ENCODE measurements around the gene UCP3. TPM values are rescaled to one million over a fixed set of nuclear protein-coding genes. Genes with fewer than 3 reads are reported as not detected.

UCP3 gene
- total RNA-seq, 1 experiment from 2014 or later, result 0.10 TPM

- no peak for DNase-seq (ENCODE audit: low read depth)
Measured at GRCh38 chr11:73978576-73979086, 30.3 kb downstream of the UCP3 start.

DNA sequence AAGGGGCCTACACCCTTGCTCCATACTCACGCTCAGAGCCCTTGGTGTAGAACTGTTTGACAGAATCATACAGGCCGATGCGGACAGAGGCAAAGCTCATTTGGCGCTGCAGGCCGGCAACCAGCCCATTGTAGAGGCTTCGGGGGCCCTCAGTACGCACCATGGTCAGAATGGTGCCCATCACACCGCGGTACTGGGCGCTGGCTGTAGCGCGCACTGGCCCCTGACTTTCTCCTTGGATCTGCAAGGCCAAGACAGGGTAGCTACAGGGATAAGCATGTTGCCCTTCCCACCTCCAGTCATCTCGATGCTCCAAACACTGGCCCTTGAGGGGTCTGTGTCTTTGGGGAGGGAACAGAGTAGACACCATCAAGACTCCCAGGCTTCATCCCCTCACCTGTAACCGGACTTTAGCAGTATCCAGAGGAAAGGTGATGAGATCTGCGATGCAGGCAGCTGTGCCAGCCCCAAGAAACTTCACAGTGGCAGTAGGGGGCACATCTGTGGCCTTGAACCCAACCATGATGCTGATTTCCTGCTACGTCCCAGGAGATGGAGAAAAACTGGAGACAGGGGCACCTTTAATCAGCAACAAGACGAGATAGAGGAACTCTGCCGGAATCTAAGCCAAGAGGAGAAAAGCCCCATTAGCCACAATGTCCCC, 30.9 kb downstream of the UCP3 start:
- DNase-seq (ENCODE audit: low read depth), result no peak

DNA sequence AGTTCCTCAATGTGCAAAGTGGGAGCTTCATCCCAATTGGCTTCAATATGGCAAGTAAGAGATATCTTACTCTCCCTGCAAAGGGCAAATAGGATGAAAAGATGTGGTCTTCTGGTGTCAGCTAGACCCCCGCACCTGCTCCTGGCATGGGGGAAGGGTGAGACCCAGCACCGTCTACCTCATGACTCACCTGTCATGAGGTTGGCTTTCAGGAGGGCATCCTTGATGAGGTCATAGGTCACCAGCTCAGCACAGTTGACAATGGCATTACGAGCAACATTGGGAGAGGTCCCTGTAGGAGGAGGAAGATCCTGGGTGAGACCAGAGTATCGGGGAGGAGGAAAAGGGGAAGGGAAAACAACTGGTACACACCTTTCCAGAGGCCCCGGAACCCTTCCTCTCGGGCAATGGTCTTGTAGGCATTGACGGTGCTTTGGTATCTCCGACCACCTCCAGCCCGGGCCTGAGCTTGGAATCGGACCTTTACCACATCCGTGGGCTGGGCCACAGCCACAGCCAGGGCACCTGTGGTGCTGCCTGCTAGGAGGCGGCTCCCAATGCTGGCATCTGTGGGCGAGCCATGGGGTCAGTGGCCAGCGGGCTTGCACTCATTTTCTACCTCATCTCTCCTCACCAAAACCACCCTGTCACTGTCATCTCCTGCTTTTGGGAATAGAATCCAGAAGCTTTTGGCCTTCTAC, 32.3 kb downstream of the UCP3 start:
- no peak for DNase-seq (ENCODE audit: low read depth)

GRCh38 chr11:73975479-73975757, 33.5 kb downstream of the UCP3 start:
- no peak for DNase-seq (ENCODE audit: low read depth)

GRCh38 chr11:73974604-73975478, 34.0 kb downstream of the UCP3 start:
- no peak for DNase-seq (ENCODE audit: low read depth)

DNA sequence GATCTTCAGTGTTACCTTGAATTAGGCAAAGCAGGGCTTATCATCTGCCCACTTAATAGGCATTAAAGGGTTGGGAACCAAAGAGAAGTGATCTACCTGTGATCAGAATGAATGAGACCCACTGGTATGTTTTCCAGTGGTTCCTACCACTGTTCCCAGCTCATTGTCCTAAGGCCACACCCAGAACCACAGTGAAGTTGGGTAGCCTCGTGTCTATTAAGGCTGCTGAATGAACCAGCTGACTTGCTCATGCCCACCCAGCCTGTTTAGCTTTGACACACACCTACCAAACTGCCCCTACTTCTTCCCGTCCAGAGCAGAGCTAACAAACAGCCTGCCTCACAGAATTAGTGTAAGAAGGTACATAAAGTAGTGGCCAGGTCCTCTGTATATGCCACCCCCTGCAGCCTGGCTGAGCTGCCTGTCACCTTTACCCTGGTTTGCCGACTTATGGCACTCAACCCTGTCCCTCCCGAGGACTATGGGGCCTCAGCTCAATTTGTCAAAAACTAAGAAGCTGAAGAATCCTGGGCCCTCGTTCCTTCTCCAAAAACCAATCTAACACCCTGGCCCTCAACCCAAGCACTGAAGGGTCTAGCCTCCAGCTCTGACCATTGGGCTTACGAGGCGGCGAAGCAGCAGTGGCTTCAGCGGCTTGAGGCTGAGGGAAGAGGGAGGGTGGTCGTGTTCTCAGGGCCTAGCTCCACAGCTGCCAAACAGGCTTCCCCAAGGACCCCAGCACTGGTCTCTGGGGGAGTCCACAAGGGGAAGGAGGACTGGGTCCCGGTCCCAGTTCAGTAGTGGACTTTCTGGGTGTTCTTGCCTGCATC, 36.0 kb downstream of the UCP3 start:
- DNase-seq (ENCODE audit: low read depth), result no peak

- no peak for DNase-seq (ENCODE audit: low read depth)
Measured at GRCh38 chr11:73972187-73972586, 36.7 kb downstream of the UCP3 start.

- no peak for DNase-seq (ENCODE audit: low read depth)
Measured at GRCh38 chr11:73971175-73971719, 37.6 kb downstream of the UCP3 start.

DNA sequence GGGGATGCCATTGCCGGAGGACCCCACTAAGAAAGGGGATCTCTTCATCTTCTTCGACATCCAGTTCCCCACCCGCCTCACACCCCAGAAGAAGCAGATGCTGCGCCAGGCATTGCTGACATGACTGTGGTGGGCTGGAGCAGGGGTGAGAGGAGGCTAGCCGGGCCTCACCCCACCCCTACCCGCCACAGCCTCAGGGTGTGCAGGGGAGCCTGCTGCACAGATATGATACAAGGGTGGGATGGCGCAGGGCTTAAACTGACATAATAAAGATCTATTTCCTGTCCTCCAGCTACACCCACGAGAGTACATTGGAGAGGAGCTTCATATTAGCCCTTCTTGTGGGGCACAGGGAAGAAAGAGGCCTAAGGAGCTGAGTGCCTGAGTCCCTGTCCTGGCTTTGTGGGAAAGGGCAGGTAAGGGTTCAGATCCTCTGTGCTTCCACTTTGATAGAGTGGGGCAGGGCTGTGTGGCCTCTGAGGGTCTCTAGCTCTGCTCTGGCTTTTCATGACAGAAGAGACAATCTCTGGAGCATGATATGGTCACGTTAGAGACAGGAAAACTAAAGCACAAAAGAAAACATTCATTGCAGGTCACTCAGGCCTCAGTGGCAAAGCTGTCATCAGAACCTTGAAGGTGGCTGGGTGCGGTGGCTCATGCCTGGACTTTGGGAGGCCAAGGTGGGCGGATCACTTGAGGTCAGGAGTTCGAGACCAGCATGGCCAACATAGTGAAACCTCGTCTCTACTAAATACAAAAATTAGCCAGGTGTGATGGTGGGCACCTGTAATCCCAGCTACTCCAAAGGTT, 38.7 kb downstream of the UCP3 start:
- no peak for DNase-seq (ENCODE audit: low read depth)

- DNase-seq (ENCODE audit: low read depth), result no peak
Measured at GRCh38 chr11:73969091-73969490, 39.8 kb downstream of the UCP3 start.

GRCh38 chr11:73968356-73968966, 40.4 kb downstream of the UCP3 start:
- no peak for DNase-seq (ENCODE audit: low read depth)

GRCh38 chr11:73965764-73966121, 43.1 kb downstream of the UCP3 start:
- DNase-seq (ENCODE audit: low read depth), result no peak

DNA sequence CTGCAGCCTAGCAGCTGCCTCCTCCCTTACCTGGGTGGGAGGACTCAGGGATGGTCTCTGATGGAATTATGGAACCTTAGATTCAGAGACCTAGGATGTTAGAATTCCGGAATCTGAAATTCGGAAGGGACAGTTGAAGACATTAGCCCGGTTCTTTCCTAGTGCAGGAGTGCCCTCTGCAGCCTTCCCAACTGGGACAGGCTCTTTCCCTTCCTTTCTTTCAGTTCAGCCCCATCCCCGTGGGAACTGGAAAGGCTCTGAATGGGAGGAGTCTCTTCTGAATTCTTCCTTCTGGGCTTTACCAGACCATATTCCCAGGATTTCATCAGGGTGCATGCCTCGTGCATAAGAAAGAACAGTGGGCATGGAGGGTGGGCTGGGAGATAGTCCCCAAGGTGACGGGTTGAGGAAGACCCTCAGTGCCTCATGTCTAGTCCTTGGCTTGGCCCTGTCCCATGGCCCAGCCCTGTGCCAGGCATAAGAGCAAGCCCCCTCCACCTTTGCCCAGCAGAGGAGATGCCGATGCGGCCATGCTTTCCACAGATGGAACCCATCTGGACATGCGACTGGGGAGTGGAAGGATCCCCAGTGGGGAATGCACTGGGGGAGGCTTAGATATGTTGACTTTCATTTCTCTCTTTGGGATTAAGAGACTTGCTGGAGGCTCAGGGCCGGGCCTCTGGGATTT, 43.7 kb downstream of the UCP3 start:
- DNase-seq (ENCODE audit: low read depth), result peak; percentile 63

GRCh38 chr11:73963861-73964260, 45.0 kb downstream of the UCP3 start:
- DNase-seq (ENCODE audit: low read depth), result no peak

- no peak for DNase-seq (ENCODE audit: low read depth)
Measured at GRCh38 chr11:73962101-73962705, 46.7 kb downstream of the UCP3 start.

DNA sequence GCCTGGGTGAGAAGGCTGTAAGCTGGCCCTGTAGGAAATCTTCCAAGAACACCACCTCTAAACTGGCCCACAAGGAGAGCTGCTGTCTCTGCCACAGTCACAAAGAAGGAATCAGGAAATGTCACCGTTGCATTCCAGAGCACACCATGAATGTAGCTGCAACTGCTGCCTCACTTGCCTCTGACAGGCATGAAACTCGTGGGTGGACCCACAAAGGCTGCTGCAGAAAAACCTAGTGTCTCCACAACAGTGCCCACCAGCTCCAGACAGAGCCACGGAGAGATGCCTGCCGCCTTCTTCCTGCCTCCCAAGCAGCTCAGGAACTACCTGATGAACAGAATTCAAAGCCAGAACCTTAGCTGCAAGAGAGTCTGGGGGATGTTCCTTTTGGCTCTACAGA, 47.6 kb downstream of the UCP3 start:
- peak; percentile 49 for DNase-seq (ENCODE audit: low read depth)

GRCh38 chr11:73958521-73959141, 50.3 kb downstream of the UCP3 start:
- DNase-seq (ENCODE audit: low read depth), result no peak

DNA sequence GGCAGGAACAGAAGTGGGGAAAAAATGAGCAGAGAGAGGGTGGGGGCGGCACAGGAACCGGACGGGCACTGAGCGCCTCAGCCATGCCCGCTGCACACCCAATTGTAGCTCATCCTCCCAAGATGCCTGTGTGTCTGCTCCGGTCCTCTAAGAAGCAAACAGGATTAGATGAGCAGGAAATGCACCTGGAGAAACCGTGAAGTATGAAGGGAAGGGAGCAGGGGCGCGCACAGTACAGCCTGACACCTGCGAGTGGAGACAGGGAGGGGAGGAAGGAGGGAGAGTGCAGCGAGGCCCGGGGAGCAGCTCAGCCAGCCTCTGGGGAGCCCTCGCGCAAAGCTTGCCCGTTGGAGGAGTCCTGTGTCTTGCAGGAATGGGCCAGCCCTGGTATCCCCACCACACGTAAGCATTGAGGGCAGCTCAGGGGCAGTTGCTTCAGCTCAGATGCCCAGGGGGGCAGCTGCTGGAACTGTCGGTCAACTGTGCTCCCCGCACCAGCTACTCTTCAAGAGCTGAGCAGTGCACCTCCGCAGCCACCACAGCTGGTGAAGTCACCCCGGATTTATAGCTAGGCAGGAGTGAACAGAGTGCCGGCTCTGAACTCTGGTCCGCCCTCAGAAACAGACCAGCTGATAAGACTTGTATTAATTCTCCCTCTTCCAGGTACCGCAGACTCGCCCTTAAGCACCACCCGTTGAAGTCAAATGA, 51.1 kb downstream of the UCP3 start:
- DNase-seq (ENCODE audit: low read depth), result no peak

Measured in M059J (cell line).